ENCODE data around the gene AGO3. TPM values are rescaled to one million over a fixed set of nuclear protein-coding genes. Genes with fewer than 3 reads are reported as not detected.

AGO3 gene
- total and polyA plus RNA-seq, 7 donors: 2.2 to 17.6 (median 10.4) TPM

GRCh38 chr1:36031441-36031840 is 100.5 kb downstream of the AGO3 start:
- H3K4me3 ChIP-seq: no peak overlapping the region
- intact Hi-C loops (cut with DNase I): no loop called here
- no peaks in the 10 kb centered on the region for H3K4me1 ChIP-seq
- no peak for ATAC-seq
- no peak overlapping the region for H3K27ac ChIP-seq
- DNase-seq: no peak
- H3K9me3 ChIP-seq: no peaks in the 10 kb centered on the region
- TF ChIP-seq, protein P1, sequence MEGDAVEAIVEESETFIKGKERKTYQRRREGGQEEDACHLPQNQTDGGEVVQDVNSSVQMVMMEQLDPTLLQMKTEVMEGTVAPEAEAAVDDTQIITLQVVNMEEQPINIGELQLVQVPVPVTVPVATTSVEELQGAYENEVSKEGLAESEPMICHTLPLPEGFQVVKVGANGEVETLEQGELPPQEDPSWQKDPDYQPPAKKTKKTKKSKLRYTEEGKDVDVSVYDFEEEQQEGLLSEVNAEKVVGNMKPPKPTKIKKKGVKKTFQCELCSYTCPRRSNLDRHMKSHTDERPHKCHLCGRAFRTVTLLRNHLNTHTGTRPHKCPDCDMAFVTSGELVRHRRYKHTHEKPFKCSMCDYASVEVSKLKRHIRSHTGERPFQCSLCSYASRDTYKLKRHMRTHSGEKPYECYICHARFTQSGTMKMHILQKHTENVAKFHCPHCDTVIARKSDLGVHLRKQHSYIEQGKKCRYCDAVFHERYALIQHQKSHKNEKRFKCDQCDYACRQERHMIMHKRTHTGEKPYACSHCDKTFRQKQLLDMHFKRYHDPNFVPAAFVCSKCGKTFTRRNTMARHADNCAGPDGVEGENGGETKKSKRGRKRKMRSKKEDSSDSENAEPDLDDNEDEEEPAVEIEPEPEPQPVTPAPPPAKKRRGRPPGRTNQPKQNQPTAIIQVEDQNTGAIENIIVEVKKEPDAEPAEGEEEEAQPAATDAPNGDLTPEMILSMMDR (IDR thresholded peaks at IDR 0.05): no peak
- WGBS, 3 donors: 96 to 98% (median 97%) methylated on average over 2 of the region's 2 CpGs
- H3K36me3 ChIP-seq (ENCODE audit: insufficient read depth in 1 of 2, low read depth in 1 of 2): peaks cover 7 to 80% of the 10 kb centered on the region in 2 donors
- H3K27me3 ChIP-seq (ENCODE audit: insufficient read depth in 3 of 3, low read length in 2 of 3): no peaks in the 10 kb centered on the region

- ATAC-seq (no peak), DNase-seq (no peak)
- intact Hi-C loops (cut with DNase I): no loop called here
- H3K27ac ChIP-seq: no peak overlapping the region
- no peaks in the 10 kb centered on the region for H3K27me3 ChIP-seq (ENCODE audit: insufficient read depth in 3 of 3, low read length in 2 of 3)
- TF ChIP-seq, protein P1 (IDR thresholded peaks at IDR 0.05): no peak
- H3K9me3 ChIP-seq: no peaks in the 10 kb centered on the region
- H3K4me3 ChIP-seq: no peak overlapping the region
- H3K36me3 ChIP-seq (ENCODE audit: insufficient read depth in 1 of 2, low read depth in 1 of 2): peaks cover 5 to 76% of the 10 kb centered on the region in 2 donors
- no peaks in the 10 kb centered on the region for H3K4me1 ChIP-seq
These were observed 103.8 kb downstream of the AGO3 start for GRCh38 chr1:36034692-36035091.

GRCh38 chr1:36035154-36035553 is 104.2 kb downstream of the AGO3 start:
- 83 to 90% (median 89%) methylated on average over 3 of the region's 3 CpGs for WGBS, 3 donors

DNA sequence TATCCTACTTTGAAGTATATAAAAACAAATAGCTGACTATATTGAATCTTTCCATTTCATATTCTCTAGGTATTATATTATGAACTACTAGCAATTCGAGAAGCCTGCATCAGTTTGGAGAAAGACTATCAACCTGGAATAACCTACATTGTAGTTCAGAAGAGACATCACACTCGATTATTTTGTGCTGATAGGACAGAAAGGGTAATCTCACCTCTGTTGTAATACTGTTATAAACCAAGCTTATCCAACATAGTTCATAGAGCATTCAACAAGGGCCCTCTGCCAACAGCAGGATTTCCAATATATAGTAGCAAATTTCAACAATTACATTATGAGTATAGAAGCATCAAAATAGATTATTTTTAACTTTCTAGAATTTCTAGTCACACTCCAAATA is 109.3 kb downstream of the AGO3 start:
- 84 to 92% (median 90%) methylated on average over 2 of the region's 2 CpGs for WGBS, 3 donors

More at GRCh38 chr1:36035154-36035553, 104.2 kb downstream of the AGO3 start:
- TF ChIP-seq, protein P1 (IDR thresholded peaks at IDR 0.05): no peak
- intact Hi-C loops (cut with DNase I): no loop called here
- no peak for DNase-seq
- Histone ChIP-seq H3K27ac (no peak overlapping the region), H3K4me3 (no peak overlapping the region), H3K9me3 (no peaks in the 10 kb centered on the region), H3K36me3 (ENCODE audit: insufficient read depth in 1 of 2, low read depth in 1 of 2) (peaks cover 6 to 77% of the 10 kb centered on the region in 2 donors), H3K4me1 (no peaks in the 10 kb centered on the region), H3K27me3 (ENCODE audit: insufficient read depth in 3 of 3, low read length in 2 of 3) (no peaks in the 10 kb centered on the region)
- ATAC-seq: no peak

GRCh38 chr1:36051821-36052220 is 120.9 kb downstream of the AGO3 start:
- no peak overlapping the region for H3K4me3 ChIP-seq
- no peaks in the 10 kb centered on the region for H3K9me3 ChIP-seq
- no peaks in the 10 kb centered on the region for H3K4me1 ChIP-seq
- no peak overlapping the region for H3K27ac ChIP-seq
- ATAC-seq (no peak), DNase-seq (no peak)
- peaks cover 0 to 54% of the 10 kb centered on the region in 2 donors for H3K36me3 ChIP-seq (ENCODE audit: insufficient read depth in 1 of 2, low read depth in 1 of 2)
- TF ChIP-seq, protein P1 (IDR thresholded peaks at IDR 0.05): no peak
- H3K27me3 ChIP-seq (ENCODE audit: insufficient read depth in 3 of 3, low read length in 2 of 3): no peaks in the 10 kb centered on the region
- intact Hi-C loops (cut with DNase I): loop anchor here in 1 of 2 donors (10.0 kb wide), 1 partner anchor 207 kb away; no protein-coding TSS in a partner anchor

More for the DNA sequence above, 109.3 kb downstream of the AGO3 start:
- peaks cover 2 to 91% of the 10 kb centered on the region in 2 donors for H3K36me3 ChIP-seq (ENCODE audit: insufficient read depth in 1 of 2, low read depth in 1 of 2)
- H3K4me1 ChIP-seq: no peaks in the 10 kb centered on the region
- TF ChIP-seq, protein P1 (IDR thresholded peaks at IDR 0.05): no peak
- DNase-seq (no peak), ATAC-seq (no peak)
- intact Hi-C loops (cut with DNase I): no loop called here
- H3K4me3 ChIP-seq: no peak overlapping the region
- H3K27me3 ChIP-seq (ENCODE audit: insufficient read depth in 3 of 3, low read length in 2 of 3): no peaks in the 10 kb centered on the region
- H3K9me3 ChIP-seq: no peaks in the 10 kb centered on the region
- H3K27ac ChIP-seq: no peak overlapping the region
